Measurements from ENCODE around the gene ANKRD55.

- TF ChIP-seq CXXC5 (CRISPR knock-in tag; IDR thresholded peaks at IDR 0.05): no peak
- TF ChIP-seq TAF1 (IDR thresholded peaks at IDR 0.05; ENCODE audit: control insufficient read depth, extremely low read depth, insufficient read depth, low read length, severe bottlenecking): no peak
- no peak for TF ChIP-seq CEBPB (tag; IDR thresholded peaks at IDR 0.05)
Measured at GRCh38 chr5:56142614-56143372, 90.3 kb downstream of the ANKRD55 start.

Measured in K562 (cell line).